HG02798 (cell line): ENCODE data around the gene PIERCE2.
"Not testable (repeated sequence)": the region's sequence is repeated elsewhere in the genome, so short reads cannot be mapped to it uniquely, and the experiment has no call there.

Source experiments
- ATAC-seq: cut with Tn5 transposase; IDR thresholded peaks from one replicate; pipeline ENCODE4 v1.9.1; 2021; ENCODE audit warnings: mild to moderate bottlenecking; ENCODE audit not compliant: unreplicated experiment, poor library complexity

Gene PIERCE2

DNA sequence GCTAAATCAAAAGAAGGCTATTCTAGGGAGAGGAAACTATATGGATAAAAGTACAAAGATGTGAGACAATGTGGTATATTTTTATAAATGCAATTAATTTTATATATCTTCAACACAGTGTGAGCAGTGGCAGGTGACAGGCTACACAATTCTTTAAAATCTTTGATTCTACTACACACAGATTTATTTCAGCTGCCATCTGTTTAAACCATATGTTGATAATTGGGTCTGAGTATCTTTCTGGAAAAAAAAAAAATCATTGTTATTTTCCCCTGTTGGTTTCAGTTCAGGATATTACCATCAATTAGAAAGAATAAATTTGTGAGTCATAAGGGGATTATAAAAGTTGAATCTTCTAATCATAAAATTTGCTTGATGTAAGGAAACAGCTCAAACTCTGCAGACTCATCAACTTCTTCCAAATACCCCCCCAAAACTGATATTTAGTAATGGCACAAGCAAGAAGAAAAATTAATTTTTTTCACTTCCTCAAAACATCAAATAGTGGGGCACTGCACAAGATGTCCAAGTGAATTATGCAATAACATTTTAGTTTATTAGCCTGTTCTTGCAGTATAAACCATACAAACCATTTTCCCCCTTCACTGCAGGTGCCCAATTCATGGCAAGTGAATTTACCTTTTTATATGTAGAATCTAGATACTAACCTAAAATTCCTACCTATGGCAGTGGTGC, 12.0 kb downstream of the PIERCE2 start:
- ATAC-seq = no peak

DNA sequence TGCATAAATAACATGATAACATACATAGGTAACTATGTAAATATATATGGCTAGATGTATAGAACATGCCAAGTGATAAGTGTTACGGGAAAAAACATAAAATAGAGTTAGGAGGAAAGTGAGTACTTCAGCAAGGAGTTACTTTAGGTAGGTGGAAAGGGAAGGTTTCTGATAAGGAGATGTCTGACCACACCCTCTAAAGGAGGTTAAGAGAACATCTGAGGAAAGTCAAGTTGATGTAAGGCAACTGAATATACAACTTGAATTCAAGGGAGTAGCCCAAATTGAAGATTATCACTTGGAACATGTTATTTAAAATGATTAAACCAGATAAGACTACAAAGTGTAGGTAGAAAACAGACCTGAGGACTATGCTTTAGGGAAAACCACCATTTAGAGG, 13.8 kb downstream of the PIERCE2 start:
- no peak for ATAC-seq

DNA sequence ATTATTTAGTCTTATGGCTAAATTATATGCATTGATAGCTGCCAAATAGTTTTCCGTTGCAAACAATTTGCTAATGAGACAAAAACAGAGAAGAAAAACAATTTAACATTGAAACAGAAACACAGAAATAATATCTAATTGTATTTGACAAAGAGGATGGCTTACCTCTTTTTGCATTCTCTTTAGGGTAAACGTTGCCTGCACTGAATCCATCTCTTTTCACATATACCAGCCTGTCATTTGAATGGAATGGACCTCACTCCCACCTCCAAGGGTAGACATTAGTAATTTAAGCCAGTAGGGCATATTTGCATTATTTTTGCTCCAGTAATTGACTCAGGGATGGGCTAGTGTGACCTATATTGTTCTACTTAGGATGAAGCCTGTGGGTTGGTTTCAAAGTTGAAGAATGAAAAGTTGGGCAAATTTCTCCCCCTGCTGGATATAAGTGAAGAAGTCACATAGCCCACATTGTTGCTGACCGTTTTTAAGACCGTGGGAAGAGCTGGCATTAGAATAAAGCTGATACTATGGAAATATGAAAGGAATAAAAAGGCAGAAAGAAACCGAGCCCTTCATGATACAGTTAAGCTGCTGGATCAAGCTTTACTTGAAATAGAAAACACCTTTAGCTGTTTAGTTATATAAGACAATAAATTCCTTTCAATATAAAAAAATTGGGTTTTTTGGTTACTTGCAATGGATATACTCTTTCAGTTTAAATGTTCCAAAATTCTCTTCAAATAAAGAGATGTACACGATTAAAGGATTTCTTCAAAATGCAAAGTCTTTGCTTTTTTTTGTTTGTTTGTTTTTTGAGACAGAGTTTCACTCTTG, 26.9 kb downstream of the PIERCE2 start:
- ATAC-seq = peak; percentile 76

DNA sequence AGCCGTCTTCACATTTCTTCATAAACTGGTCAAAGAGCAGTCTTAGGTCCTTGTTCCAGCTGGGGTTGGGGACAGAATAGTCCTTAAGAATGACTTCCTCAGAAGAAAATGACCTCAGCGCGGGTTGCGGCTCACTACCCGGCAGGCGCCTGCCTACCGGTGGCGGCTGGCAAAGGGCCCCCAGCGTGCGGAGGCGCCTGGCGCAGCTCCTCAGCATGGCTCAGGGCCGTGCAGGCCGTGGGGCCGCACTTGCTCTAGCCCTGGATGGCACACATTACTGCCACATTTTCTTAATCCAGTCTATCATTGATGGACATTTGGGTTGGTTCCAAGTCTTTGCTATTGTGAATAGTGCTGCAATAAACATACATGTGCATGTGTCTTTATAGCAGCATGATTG, 34.8 kb downstream of the PIERCE2 start:
- not testable (repeated sequence) for ATAC-seq

DNA sequence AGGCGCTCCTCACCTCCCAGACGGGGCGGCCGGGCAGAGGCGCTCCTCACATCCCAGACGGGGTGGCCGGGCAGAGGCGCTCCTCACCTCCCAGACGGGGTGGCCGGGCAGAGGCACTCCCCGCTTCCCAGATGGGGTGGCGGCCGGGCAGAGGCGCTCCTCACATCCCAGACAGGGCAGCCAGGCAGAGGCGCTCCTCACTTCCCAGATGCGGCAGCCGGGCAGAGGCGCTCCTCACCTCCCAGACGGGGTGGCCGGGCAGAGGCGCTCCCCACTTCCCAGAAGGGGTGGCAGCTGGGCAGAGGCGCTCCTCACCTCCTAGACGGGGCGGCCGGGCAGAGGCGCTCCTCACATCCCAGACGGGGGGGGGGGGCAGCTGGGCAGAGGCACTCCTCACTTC, 37.6 kb downstream of the PIERCE2 start:
- ATAC-seq = not testable (repeated sequence)

DNA sequence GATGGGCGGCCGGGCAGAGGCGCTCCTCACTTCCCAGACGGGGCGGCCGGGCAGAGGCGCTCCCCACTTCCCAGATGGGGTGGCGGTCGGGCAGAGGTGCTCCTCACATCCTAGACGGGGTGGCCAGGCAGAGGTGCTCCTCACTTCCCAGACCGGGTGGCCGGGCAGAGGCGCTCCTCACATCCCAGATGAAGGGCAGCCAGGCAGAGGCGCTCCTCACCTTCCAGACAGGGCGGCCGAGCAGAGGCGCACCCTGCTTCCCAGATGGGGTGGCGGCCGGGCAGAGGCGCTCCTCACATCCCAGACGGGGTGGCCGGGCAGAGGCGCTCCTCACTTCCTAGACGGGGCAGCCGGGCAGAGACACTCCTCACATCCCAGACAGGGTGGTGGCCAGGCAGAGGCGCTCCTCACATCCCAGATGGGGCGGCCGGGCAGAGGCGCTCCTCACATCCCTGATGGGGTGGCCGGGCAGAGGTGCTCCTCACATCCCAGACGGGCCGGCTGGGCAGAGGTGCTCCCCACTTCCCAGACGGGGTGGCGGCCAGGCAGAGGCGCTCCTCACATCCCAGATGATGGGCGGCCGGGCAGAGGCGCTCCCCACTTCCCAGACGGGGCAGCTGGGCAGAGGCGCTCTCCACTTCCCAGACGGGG, 38.2 kb downstream of the PIERCE2 start:
- not testable (repeated sequence) for ATAC-seq

DNA sequence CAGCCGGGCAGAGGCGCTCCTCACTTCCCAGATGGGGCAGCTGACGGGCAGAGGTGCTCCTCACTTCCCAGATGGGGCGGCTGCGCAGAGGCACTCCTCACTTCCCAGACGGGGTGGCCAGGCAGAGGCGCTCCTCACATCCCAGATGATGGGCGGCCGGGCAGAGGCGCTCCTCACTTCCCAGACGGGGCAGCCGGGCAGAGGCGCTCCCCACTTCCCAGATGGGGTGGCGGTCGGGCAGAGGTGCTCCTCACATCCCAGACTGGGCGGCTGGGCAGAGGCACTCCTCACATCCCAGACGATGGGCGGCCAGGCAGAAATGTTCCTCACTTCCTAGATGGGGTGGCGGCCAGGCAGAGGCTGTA, 38.7 kb downstream of the PIERCE2 start:
- not testable (repeated sequence) for ATAC-seq

DNA sequence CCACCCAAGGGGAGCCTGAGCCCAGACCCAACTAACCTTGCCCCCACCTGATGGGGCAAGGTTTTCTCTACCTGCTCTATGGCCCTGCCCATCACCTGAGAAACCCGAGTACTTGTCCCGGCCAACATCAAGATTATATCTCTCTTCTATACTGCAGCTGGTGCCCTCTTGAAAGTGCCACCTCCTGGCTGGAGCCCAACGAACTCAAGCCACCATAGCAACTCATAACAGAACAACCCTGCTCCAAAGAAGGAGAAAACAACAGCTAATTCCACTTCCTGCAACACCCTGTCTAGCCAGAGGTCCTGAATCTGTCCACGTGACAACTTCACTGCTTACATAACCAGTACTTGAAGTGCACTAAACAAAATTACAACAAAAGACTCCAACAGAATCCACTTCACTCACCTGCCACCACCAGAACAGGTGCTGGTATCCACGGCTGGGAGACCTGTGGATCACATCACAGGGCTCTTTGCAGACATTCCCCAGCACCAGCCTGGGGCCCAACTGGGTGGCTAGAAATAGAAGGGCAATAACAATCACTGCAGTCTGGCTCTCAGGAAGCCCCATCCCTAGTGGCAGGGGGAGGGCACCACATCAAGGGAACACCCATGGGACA, 49.2 kb downstream of the PIERCE2 start:
- ATAC-seq = no peak

DNA sequence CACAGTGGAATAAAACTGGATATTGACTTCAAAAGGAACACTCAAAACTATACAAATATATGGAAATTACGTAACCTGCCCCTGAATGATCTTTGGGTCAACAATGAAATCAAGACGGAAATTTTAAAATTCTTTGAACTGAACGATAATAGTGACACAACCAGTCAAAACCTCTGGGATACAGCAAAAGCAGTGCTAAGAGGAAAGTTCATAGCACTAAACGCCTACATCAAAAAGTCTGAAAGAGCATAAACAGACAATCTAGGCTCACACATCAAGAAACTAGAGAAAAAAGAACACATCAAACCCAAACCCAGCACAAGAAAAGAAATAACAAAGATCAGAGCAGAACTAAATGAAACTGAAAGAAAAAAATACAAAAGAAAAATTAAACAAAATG, 53.2 kb downstream of the PIERCE2 start:
- no peak for ATAC-seq

DNA sequence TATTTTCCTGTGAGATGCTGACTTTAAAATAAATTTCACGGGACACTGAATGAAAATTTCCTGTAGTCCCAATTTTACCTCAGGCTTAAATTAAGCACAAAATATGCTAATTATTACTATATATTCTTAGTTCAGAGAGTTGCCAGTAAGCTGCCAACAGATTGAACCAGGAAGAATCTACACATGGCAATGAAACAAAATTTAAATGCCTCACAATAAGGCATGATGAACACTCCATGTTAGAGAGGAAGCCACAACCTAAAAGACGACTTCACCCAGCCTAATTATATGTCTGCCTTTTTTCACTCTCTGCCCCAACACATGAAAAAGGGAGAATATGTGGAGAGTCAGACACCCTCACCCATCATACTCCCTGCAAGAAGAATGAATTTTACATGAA, 60.0 kb downstream of the PIERCE2 start:
- no peak for ATAC-seq
